Skeletal muscle satellite cell (primary cell): ENCODE data around the gene CPA5.

Experiments
- H3K27me3 ChIP-seq: 2 replicates; pipeline ENCODE4 v1.7.0; 2013; ENCODE audit warnings: low read length; ENCODE audit not compliant: control insufficient read depth, insufficient read depth
- H3K36me3 ChIP-seq: 2 replicates; pipeline ENCODE4 v1.7.0; 2013; ENCODE audit warnings: mild to moderate bottlenecking, control low read depth, low read length; ENCODE audit not compliant: insufficient read depth
- H3K4me1 ChIP-seq: 2 replicates; pipeline ENCODE4 v1.7.0; 2013; ENCODE audit warnings: low read length; ENCODE audit not compliant: control insufficient read depth, insufficient read depth
- H3K4me2 ChIP-seq: 2 replicates; pipeline ENCODE4 v1.7.0; 2013; ENCODE audit warnings: mild to moderate bottlenecking, low read length
- H3K4me3 ChIP-seq: 2 replicates; pipeline ENCODE4 v1.7.0; 2013; ENCODE audit warnings: low read length
- H3K9ac ChIP-seq: 2 replicates; pipeline ENCODE4 v1.7.0; 2013; ENCODE audit warnings: mild to moderate bottlenecking, low read depth, low read length, moderate library complexity
- H3K9me3 ChIP-seq: replicated peaks from 2 replicates; pipeline ENCODE4 v1.7.0; 2013; ENCODE audit warnings: mild to moderate bottlenecking, control low read depth, low read length

CPA5 gene

DNA sequence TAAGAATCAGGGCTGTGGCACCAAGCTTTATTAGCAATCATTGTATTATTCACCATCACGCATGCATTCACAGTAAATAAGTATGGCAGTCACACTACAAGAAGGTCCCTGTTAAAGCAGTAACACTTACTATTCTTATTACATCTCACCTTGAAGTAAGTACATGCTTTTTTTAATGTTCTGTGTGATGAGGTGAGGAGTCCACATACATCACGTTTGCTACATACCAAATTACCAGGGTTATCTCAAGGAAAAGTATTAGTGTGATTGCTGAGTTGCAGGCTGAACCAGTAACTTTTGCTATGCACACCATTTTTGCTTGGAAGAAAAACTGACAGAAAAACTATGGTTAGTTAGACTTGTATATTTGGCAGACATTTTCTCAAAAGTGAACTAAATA lies 60.4 kb downstream of the CPA5 start:
- H3K27me3 ChIP-seq = no peaks in the 10 kb centered on the region
- H3K4me2 ChIP-seq = no peak overlapping the region
- H3K9ac ChIP-seq = no peak overlapping the region
- H3K4me3 ChIP-seq = no peak overlapping the region
- peaks cover 8% of the 10 kb centered on the region for H3K36me3 ChIP-seq
- no peaks in the 10 kb centered on the region for H3K9me3 ChIP-seq
- no peaks in the 10 kb centered on the region for H3K4me1 ChIP-seq

DNA sequence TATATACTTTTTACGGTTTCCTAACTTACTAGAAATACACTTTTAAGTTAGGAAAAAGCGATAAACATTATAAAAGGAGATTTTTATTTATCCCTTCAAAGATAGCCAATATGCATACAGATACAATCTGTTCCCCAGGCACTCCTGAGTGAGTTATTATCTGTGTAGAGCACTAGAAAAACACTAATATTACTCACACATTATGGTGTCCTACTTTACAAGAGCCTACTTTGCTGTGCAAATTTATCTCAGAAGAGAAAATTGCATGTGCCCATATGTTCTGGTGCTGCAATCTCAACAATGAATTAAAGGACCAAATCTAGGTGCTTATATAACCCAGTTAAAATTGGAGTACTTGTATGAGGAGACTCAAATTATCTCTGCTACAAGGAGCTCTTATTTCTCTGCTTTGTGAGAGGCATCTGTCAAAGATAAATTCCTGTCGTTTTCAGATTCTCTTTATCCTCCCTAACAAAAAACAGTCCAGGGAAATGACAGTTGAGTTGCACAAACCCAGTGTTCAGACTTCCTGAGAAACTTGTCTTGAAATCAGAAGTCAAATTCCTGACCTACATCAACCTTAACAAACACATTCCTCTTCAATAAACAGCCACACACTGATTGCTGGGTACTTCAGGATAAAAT lies 64.6 kb downstream of the CPA5 start:
- H3K4me3 ChIP-seq = no peak overlapping the region
- H3K36me3 ChIP-seq = no peaks in the 10 kb centered on the region
- no peaks in the 10 kb centered on the region for H3K4me1 ChIP-seq
- H3K27me3 ChIP-seq = no peaks in the 10 kb centered on the region
- no peaks in the 10 kb centered on the region for H3K9me3 ChIP-seq
- no peak overlapping the region for H3K4me2 ChIP-seq
- no peak overlapping the region for H3K9ac ChIP-seq

DNA sequence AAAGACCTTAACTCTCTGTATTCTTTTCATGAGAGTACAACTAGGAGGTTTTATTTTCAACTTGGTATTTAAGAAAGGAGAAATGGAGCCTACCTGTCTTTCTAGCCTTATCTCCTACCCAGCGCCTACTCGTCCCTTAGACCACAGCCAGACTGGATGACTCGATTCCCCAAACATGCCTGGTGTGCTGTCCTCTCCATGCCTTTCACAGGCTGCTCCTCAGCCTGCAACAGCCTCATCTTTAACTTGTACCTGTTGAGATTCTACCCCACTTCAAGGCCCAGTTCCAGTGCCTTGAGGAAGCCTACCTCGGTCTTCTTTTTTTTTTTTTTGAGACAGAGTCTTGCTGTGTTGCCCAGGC lies 65.1 kb downstream of the CPA5 start:
- Histone ChIP-seq H3K4me2 (no peak overlapping the region), H3K9me3 (no peaks in the 10 kb centered on the region), H3K9ac (no peak overlapping the region), H3K27me3 (no peaks in the 10 kb centered on the region), H3K36me3 (no peaks in the 10 kb centered on the region), H3K4me3 (no peak overlapping the region), H3K4me1 (no peaks in the 10 kb centered on the region)

DNA sequence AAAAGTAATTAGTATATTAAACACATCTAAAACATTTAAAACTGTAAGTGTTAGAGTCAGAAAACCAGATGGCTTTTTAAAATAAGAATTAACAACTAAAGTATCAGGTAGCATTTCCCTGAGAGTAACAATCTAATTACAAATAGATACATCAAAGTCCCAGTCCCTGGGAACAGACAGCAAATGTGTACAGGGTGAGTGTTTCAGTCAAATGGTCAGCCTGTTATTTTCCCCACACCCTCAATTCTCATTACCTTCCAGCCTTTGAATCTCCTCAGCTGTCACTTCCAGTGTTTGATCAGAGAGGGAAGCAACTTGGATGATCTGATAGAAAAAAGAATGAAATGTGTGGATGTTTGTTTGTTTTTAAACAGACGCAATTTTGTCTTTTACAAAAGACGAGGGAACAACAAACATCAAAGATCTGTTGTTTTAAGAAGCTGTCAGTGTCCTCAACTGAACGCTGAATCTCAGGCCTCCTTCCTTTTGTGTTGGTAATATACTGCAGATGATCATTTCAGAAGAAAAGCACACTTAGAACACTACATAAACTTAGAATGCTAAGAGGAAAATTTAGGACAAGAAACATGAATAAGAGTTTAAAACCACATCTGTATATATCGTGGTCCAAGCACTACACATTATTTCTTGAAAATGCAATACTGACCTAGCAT lies 66.4 kb downstream of the CPA5 start:
- Histone ChIP-seq H3K4me1 (no peaks in the 10 kb centered on the region), H3K4me2 (no peak overlapping the region), H3K9me3 (no peaks in the 10 kb centered on the region), H3K36me3 (no peaks in the 10 kb centered on the region), H3K9ac (no peak overlapping the region), H3K27me3 (no peaks in the 10 kb centered on the region), H3K4me3 (no peak overlapping the region)

DNA sequence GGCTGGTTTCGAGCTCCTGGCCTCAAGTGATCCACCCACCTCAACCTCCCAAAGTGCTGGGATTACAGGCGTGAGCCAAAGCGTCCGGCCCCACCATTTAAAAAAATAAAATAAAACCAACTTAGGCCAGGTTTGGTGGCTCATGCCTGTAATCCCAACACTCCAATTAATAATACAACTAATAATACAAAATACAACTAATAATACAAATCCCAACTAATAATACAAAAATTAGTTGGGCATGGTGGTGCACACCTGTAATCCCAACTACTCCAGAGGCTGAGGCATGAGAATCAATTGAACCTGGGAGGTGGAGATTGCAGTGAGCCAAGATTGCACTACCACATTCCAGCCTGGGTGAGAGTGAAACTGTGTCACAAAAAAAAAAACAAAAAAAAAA lies 68.6 kb downstream of the CPA5 start:
- Histone ChIP-seq H3K27me3 (no peaks in the 10 kb centered on the region), H3K4me2 (no peak overlapping the region), H3K9me3 (no peaks in the 10 kb centered on the region), H3K36me3 (no peaks in the 10 kb centered on the region), H3K9ac (no peak overlapping the region), H3K4me1 (no peaks in the 10 kb centered on the region), H3K4me3 (no peak overlapping the region)

DNA sequence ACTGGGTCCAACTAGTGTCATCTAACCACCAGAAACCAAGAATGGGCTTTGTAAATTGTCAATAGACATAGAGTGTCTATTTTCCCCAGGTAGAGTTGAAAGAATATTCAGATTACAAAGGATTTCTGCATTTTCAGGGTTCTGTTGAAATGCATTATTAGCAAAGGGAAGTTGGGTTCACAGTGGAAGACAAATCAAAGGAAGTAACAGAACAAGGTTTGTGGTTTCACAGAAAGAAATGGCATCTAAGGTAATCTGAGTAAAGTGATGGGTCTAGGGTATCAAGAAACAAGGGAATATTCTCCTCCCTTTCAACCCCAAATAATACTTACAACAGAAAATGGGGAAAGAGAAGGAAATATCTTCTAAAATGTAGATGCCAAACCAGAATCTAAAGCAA lies 70.4 kb downstream of the CPA5 start:
- Histone ChIP-seq H3K4me3 (no peak overlapping the region), H3K4me1 (no peaks in the 10 kb centered on the region), H3K9ac (no peak overlapping the region), H3K27me3 (no peaks in the 10 kb centered on the region), H3K4me2 (no peak overlapping the region), H3K9me3 (no peaks in the 10 kb centered on the region), H3K36me3 (no peaks in the 10 kb centered on the region)

DNA sequence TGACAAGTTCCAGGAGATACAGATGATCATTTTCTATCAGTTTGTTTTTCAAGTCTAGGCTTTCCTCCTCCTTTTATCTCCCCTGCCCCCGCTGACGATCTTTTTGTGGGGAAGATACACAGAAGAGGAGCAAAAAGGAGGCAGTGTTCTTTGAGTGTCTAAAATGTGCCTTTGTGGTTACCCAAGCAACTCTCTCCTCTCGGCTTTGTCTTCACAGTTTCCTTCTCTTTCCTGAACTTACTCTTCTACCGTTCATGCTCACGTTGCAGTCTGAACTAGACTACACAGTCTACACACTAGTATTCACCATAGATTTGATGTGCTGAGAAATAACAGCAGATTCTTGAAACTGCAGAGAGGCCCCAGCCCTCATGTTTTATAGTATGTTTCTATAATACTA lies 72.6 kb downstream of the CPA5 start:
- H3K4me3 ChIP-seq = no peak overlapping the region
- no peaks in the 10 kb centered on the region for H3K27me3 ChIP-seq
- H3K4me2 ChIP-seq = no peak overlapping the region
- H3K9ac ChIP-seq = no peak overlapping the region
- no peaks in the 10 kb centered on the region for H3K9me3 ChIP-seq
- peaks cover 3% of the 10 kb centered on the region for H3K4me1 ChIP-seq
- H3K36me3 ChIP-seq = no peaks in the 10 kb centered on the region

DNA sequence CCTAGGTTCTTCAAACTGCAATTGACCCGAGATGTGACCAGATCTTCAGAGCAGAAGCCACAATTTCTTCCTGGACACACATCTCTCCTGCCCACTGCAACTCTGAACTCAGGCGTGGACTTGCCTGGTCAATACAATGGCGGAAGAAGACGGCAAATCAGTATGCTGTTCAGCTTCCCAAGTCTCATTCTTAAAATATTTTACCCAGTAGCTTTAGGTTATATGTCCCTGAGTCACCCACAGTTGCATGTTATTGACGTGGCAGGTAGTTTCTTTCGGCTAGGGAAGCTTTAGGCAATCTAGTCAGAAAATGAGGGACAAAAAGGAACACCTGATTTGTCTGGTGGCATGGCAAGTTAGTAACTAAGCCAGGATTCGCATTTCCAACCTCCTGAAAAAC lies 73.7 kb downstream of the CPA5 start:
- no peaks in the 10 kb centered on the region for H3K27me3 ChIP-seq
- H3K4me2 ChIP-seq = no peak overlapping the region
- no peak overlapping the region for H3K9ac ChIP-seq
- no peaks in the 10 kb centered on the region for H3K9me3 ChIP-seq
- peaks cover 3% of the 10 kb centered on the region for H3K4me1 ChIP-seq
- no peaks in the 10 kb centered on the region for H3K36me3 ChIP-seq
- H3K4me3 ChIP-seq = no peak overlapping the region
